ENCODE measurements around the gene TM9SF3.

TM9SF3 gene

GRCh38 chr10:96625173-96625572 is 38.4 kb upstream of the TM9SF3 start:
- TF ChIP-seq CTCF (IDR thresholded peaks at IDR 0.05; ENCODE audit: low read depth, low read length): no peak

GRCh38 chr10:96622013-96622787 is 35.4 kb upstream of the TM9SF3 start:
- Histone ChIP-seq H3K4me1 (no peaks in the 10 kb centered on the region), H3K4me3 (ENCODE audit: low read depth, low read length) (no peak overlapping the region), H3K27me3 (no peaks in the 10 kb centered on the region), H3K9me3 (no peaks in the 10 kb centered on the region), H3K36me3 (no peaks in the 10 kb centered on the region)
- DNase-seq: no peak
- no peak for TF ChIP-seq CTCF (IDR thresholded peaks at IDR 0.05; ENCODE audit: low read depth, low read length)

More at GRCh38 chr10:96625173-96625572, 38.4 kb upstream of the TM9SF3 start:
- no peak for DNase-seq
- H3K9me3 ChIP-seq: no peaks in the 10 kb centered on the region
- no peaks in the 10 kb centered on the region for H3K36me3 ChIP-seq
- H3K4me3 ChIP-seq (ENCODE audit: low read depth, low read length): no peak overlapping the region
- no peaks in the 10 kb centered on the region for H3K27me3 ChIP-seq
- no peaks in the 10 kb centered on the region for H3K4me1 ChIP-seq

- Histone ChIP-seq H3K9me3 (no peaks in the 10 kb centered on the region), H3K27me3 (no peaks in the 10 kb centered on the region), H3K4me1 (no peaks in the 10 kb centered on the region), H3K4me3 (ENCODE audit: low read depth, low read length) (no peak overlapping the region), H3K36me3 (no peaks in the 10 kb centered on the region)
- no peak for DNase-seq
- TF ChIP-seq CTCF (IDR thresholded peaks at IDR 0.05; ENCODE audit: low read depth, low read length): no peak
Measured at GRCh38 chr10:96619796-96620773, 33.3 kb upstream of the TM9SF3 start.

GRCh38 chr10:96619120-96619519 is 32.3 kb upstream of the TM9SF3 start:
- Histone ChIP-seq H3K27me3 (no peaks in the 10 kb centered on the region), H3K4me3 (ENCODE audit: low read depth, low read length) (no peak overlapping the region), H3K4me1 (peaks cover 7% of the 10 kb centered on the region), H3K9me3 (no peaks in the 10 kb centered on the region), H3K36me3 (no peaks in the 10 kb centered on the region)
- no peak for TF ChIP-seq CTCF (IDR thresholded peaks at IDR 0.05; ENCODE audit: low read depth, low read length)
- no peak for DNase-seq

GRCh38 chr10:96618653-96619052 is 31.8 kb upstream of the TM9SF3 start:
- Histone ChIP-seq H3K4me1 (peaks cover 10% of the 10 kb centered on the region), H3K9me3 (no peaks in the 10 kb centered on the region), H3K4me3 (ENCODE audit: low read depth, low read length) (no peak overlapping the region), H3K36me3 (no peaks in the 10 kb centered on the region), H3K27me3 (no peaks in the 10 kb centered on the region)
- no peak for DNase-seq
- no peak for TF ChIP-seq CTCF (IDR thresholded peaks at IDR 0.05; ENCODE audit: low read depth, low read length)
